Coronary artery (tissue), 2 donors: Measurements from ENCODE around the gene HNRNPUL1.

Experiments
- DNase-seq: peaks from one replicate; pipeline ENCODE4 v3.0.0-alpha.2; 2017; ENCODE audit warnings: low spot score
- H3K27ac ChIP-seq, 2 donors: fragments of 200-600 bp; sonication (generic); one replicate each; pipeline ENCODE4 v1.5.1; 2016 to 2019
- H3K4me3 ChIP-seq: fragments of 200-600 bp; sonication (generic); 2 replicates; pipeline ENCODE4 v1.5.1; 2016; ENCODE audit warnings: mild to moderate bottlenecking, moderate library complexity
- CTCF ChIP-seq: fragments of 200-600 bp; sonication (generic); IDR thresholded peaks from one replicate; pipeline ENCODE4 v1.5.1; 2019; ENCODE audit warnings: antibody characterized with exemption

The HNRNPUL1 gene

GRCh38 chr19:41355802-41356201 lies 91.6 kb downstream of the HNRNPUL1 start:
- Histone ChIP-seq H3K4me3 (no peak overlapping the region), H3K27ac (peak overlapping the region in 1 of 2 donors; percentile 46)
- no peak for DNase-seq
- TF ChIP-seq CTCF, result no peak

GRCh38 chr19:41356984-41357739 lies 93.0 kb downstream of the HNRNPUL1 start:
- H3K27ac ChIP-seq, result peak overlapping the region in 1 of 2 donors; percentile 32
- no peak for TF ChIP-seq CTCF
- H3K4me3 ChIP-seq, result no peak overlapping the region
- no peak for DNase-seq
